ENCODE data around the gene ZC3H13. TPM values are rescaled to one million over a fixed set of nuclear protein-coding genes. Genes with fewer than 3 reads are reported as not detected.

Gene ZC3H13
- total RNA-seq, 1 experiment from 2014 or later: 61.9 TPM

DNA sequence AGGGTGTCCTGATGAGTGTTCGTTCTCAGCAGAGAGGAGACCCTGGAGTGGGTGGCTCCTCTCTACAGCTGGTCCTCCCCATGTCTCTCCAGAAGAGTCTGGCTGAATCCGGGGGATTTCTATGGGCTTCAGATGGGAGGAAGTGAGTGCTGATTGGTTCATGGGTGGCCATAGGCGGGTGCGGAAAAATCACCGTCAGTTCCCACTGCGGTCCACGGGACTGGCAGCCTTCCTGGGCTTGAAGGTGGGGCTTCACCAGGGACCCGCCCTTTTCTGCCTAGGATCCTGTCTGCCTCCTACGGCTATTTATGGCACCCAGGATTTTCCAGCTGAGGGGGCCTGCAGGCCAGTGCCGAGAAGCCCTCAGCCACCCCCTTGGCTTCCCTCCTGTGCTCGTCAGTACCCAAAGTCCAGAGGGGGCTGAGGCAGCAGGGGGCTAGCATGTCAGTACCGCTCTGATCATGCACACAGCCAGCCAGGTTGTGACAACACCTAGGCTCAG is 33.9 kb upstream of the ZC3H13 start:
- Histone ChIP-seq H3K79me2 (ENCODE audit: insufficient read depth, low read length) (no peaks in the 10 kb centered on the region), H3K18ac (ENCODE audit: insufficient read length, low read depth, low read length) (no peak overlapping the region), H2BK120ac (ENCODE audit: low read depth, low read length, poor library complexity, severe bottlenecking) (no peak overlapping the region), H3K14ac (ENCODE audit: insufficient read depth, low read length) (no peak overlapping the region), H2BK15ac (ENCODE audit: low read depth, low read length) (no peak overlapping the region), H3K4me1 (ENCODE audit: insufficient read depth, low read length) (no peaks in the 10 kb centered on the region), H3K9me3 (ENCODE audit: control insufficient read depth, low read depth, low read length) (no peaks in the 10 kb centered on the region), H2BK12ac (ENCODE audit: insufficient read length, low read depth, low read length) (no peak overlapping the region), H3K23ac (ENCODE audit: insufficient read length, low read depth, low read length) (no peak overlapping the region), H3K56ac (ENCODE audit: insufficient read length, low read depth, low read length) (no peak overlapping the region), H4K5ac (ENCODE audit: insufficient read length, low read depth, low read length) (no peak overlapping the region), H3K9ac (ENCODE audit: extremely low read depth, insufficient read length, low read length) (no peak overlapping the region), H2AK5ac (ENCODE audit: insufficient read length, low read length) (no peak overlapping the region), H3K4ac (ENCODE audit: low read depth, low read length) (no peak overlapping the region), H3K27ac (ENCODE audit: insufficient read length, low read depth, low read length) (no peak overlapping the region), H2AFZ (ENCODE audit: low read length) (no peak overlapping the region), H3K23me2 (ENCODE audit: insufficient read length, low read depth, low read length, poor library complexity, severe bottlenecking) (no peaks in the 10 kb centered on the region), H4K20me1 (ENCODE audit: control insufficient read depth, insufficient read depth, insufficient read length) (no peaks in the 10 kb centered on the region), H2BK20ac (ENCODE audit: low read depth, low read length, poor library complexity, severe bottlenecking) (no peak overlapping the region), H3K4me2 (ENCODE audit: insufficient read depth, insufficient read length, low read length) (no peak overlapping the region), H4K91ac (ENCODE audit: insufficient read length, low read depth, low read length) (no peak overlapping the region), H4K8ac (replicated peaks; ENCODE audit: insufficient read length, low read depth, low read length) (no peak overlapping the region), H3K27me3 (ENCODE audit: insufficient read depth, low read length) (no peaks in the 10 kb centered on the region), H3K79me1 (ENCODE audit: insufficient read depth, low read depth, low read length, poor library complexity, severe bottlenecking) (no peaks in the 10 kb centered on the region), H2BK5ac (ENCODE audit: insufficient read length, low read length) (no peak overlapping the region), H3T11ph (ENCODE audit: low read length) (no peak overlapping the region)
- Mint-ChIP-seq H3K27ac (no peak overlapping the region), H3K4me3 (no peak overlapping the region), H3K9me3 (no peaks in the 10 kb centered on the region; a peak in 1 of 5 replicates), H3K4me1 (no peaks in the 10 kb centered on the region), H3K27me3 (ENCODE audit: low read depth) (no peaks in the 10 kb centered on the region), H3K36me3 (ENCODE audit: insufficient read depth in 1 of 3, low read depth in 3 of 3) (no peaks in the 10 kb centered on the region)
- WGBS (ENCODE audit: extremely low coverage, insufficient read length, low lambda C conversion rate): no CpG with 5 or more reads among the region's 12 CpGs
- DNase-seq: no peak
- TF ChIP-seq, protein P1, sequence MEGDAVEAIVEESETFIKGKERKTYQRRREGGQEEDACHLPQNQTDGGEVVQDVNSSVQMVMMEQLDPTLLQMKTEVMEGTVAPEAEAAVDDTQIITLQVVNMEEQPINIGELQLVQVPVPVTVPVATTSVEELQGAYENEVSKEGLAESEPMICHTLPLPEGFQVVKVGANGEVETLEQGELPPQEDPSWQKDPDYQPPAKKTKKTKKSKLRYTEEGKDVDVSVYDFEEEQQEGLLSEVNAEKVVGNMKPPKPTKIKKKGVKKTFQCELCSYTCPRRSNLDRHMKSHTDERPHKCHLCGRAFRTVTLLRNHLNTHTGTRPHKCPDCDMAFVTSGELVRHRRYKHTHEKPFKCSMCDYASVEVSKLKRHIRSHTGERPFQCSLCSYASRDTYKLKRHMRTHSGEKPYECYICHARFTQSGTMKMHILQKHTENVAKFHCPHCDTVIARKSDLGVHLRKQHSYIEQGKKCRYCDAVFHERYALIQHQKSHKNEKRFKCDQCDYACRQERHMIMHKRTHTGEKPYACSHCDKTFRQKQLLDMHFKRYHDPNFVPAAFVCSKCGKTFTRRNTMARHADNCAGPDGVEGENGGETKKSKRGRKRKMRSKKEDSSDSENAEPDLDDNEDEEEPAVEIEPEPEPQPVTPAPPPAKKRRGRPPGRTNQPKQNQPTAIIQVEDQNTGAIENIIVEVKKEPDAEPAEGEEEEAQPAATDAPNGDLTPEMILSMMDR (conservative IDR thresholded peaks at IDR 0.05): no peak

Data from H9 (cell line).